ENCODE measurements around the gene NRARP. TPM values are rescaled to one million over a fixed set of nuclear protein-coding genes. Genes with fewer than 3 reads are reported as not detected.

NRARP gene
- total and polyA plus RNA-seq, 2 of the 13 experiments (the other 11 are each of a cell fraction or from before 2014, with no cell fraction given): 0.22 to 0.46 TPM

- TF ChIP-seq ZBED4 (CRISPR knock-in tag; IDR thresholded peaks at IDR 0.05; ENCODE audit: borderline replicate concordance): no peak
- TF ChIP-seq MATR3 (CRISPR knock-in tag; IDR thresholded peaks at IDR 0.05): no peak
- no peak for TF ChIP-seq ZNF382 (CRISPR knock-in tag; IDR thresholded peaks at IDR 0.05; ENCODE audit: borderline replicate concordance)
- TF ChIP-seq CBX1 (IDR thresholded peaks at IDR 0.05; ENCODE audit: low read depth): no peak
- TF ChIP-seq ZBTB8A (CRISPR knock-in tag; IDR thresholded peaks at IDR 0.05; ENCODE audit: borderline replicate concordance, low read depth): no peak
- TF ChIP-seq ZNF136 (CRISPR knock-in tag; IDR thresholded peaks at IDR 0.05; ENCODE audit: low read depth): no peak
- TF ChIP-seq SATB2 (CRISPR knock-in tag; IDR thresholded peaks at IDR 0.05): no peak
- 0 out of 2 replicates have a peak, but pooled peaks have one; percentile 1 for TF ChIP-seq SALL2 (CRISPR knock-in tag; IDR thresholded peaks at IDR 0.05)
- no peak for TF ChIP-seq JUND (CRISPR knock-in tag; IDR thresholded peaks at IDR 0.05)
- TF ChIP-seq ZNF333 (CRISPR knock-in tag; IDR thresholded peaks at IDR 0.05; ENCODE audit: borderline replicate concordance): no peak
- no peak; the same call in 1 of the 2 replicates for TF ChIP-seq POLR2G (IDR thresholded peaks at IDR 0.05; ENCODE audit: low read depth, low read length)
- TF ChIP-seq ZNF441 (CRISPR knock-in tag; IDR thresholded peaks at IDR 0.05; ENCODE audit: borderline replicate concordance): no peak
- TF ChIP-seq ZFP36 (IDR thresholded peaks at IDR 0.05; ENCODE audit: borderline replicate concordance, low read depth, low read length, partially characterized antibody): no peak
- TF ChIP-seq MAFK (conservative IDR thresholded peaks at IDR 0.05 in 1 of 2, IDR thresholded peaks at IDR 0.05 in 1 of 2; ENCODE audit: low read length in 2 of 2): no peak
- TF ChIP-seq PLRG1 (conservative IDR thresholded peaks at IDR 0.05): no peak
- TF ChIP-seq, protein P1, sequence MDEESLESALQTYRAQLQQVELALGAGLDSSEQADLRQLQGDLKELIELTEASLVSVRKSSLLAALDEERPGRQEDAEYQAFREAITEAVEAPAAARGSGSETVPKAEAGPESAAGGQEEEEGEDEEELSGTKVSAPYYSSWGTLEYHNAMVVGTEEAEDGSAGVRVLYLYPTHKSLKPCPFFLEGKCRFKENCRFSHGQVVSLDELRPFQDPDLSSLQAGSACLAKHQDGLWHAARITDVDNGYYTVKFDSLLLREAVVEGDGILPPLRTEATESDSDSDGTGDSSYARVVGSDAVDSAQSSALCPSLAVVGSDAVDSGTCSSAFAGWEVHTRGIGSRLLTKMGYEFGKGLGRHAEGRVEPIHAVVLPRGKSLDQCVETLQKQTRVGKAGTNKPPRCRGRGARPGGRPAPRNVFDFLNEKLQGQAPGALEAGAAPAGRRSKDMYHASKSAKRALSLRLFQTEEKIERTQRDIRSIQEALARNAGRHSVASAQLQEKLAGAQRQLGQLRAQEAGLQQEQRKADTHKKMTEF (CRISPR knock-in tag; IDR thresholded peaks at IDR 0.05): no peak
- no peak for TF ChIP-seq DR1 (CRISPR knock-in tag; IDR thresholded peaks at IDR 0.05)
- no peak for TF ChIP-seq FOXK2 (IDR thresholded peaks at IDR 0.05)
- TF ChIP-seq SIX4 (CRISPR knock-in tag; IDR thresholded peaks at IDR 0.05): no peak
- TF ChIP-seq SOX13 (IDR thresholded peaks at IDR 0.05): no peak
- TF ChIP-seq SOX13 (CRISPR knock-in tag; conservative IDR thresholded peaks at IDR 0.05 in 1 of 2, IDR thresholded peaks at IDR 0.05 in 1 of 2): no peak
- no peak for TF ChIP-seq GATA4 (IDR thresholded peaks at IDR 0.05; ENCODE audit: borderline replicate concordance, low read depth)
- no peak for TF ChIP-seq SOX5 (CRISPR knock-in tag; IDR thresholded peaks at IDR 0.05; ENCODE audit: borderline replicate concordance)
- TF ChIP-seq, protein P2, sequence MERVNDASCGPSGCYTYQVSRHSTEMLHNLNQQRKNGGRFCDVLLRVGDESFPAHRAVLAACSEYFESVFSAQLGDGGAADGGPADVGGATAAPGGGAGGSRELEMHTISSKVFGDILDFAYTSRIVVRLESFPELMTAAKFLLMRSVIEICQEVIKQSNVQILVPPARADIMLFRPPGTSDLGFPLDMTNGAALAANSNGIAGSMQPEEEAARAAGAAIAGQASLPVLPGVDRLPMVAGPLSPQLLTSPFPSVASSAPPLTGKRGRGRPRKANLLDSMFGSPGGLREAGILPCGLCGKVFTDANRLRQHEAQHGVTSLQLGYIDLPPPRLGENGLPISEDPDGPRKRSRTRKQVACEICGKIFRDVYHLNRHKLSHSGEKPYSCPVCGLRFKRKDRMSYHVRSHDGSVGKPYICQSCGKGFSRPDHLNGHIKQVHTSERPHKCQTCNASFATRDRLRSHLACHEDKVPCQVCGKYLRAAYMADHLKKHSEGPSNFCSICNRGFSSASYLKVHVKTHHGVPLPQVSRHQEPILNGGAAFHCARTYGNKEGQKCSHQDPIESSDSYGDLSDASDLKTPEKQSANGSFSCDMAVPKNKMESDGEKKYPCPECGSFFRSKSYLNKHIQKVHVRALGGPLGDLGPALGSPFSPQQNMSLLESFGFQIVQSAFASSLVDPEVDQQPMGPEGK (CRISPR knock-in tag; IDR thresholded peaks at IDR 0.05): 0 out of 2 replicates have a peak, but pooled peaks have one; percentile 17
- no peak for TF ChIP-seq POLR2A (IDR thresholded peaks at IDR 0.05; ENCODE audit: insufficient read depth in 1 of 2, low read depth in 2 of 2, low read length in 2 of 2)
- TF ChIP-seq KDM5B (CRISPR knock-in tag; IDR thresholded peaks at IDR 0.05; ENCODE audit: borderline replicate concordance): peak; percentile 73; the same call in 1 of the 2 replicates
These were observed 7.3 kb downstream of the NRARP start (continued) for GRCh38 chr9:137294681-137295237.
